GM10847 (cell line): Measurements from ENCODE around the gene KCTD1.

Experiments used
- POLR2A ChIP-seq: IDR thresholded peaks from 2 replicates; pipeline ENCODE4 v1.6.1; 2011; ENCODE audit not compliant: insufficient read length; ENCODE audit errors: extremely low read depth

KCTD1 gene

GRCh38 chr18:26548415-26549262 lies at the start of gene KCTD1:
Gene KCTD1, minus strand, starts transcription at chr18:26548553. Its CDS starts 17 bp downstream, at chr18:26548536.
- TF ChIP-seq POLR2A = peak; percentile 36

DNA sequence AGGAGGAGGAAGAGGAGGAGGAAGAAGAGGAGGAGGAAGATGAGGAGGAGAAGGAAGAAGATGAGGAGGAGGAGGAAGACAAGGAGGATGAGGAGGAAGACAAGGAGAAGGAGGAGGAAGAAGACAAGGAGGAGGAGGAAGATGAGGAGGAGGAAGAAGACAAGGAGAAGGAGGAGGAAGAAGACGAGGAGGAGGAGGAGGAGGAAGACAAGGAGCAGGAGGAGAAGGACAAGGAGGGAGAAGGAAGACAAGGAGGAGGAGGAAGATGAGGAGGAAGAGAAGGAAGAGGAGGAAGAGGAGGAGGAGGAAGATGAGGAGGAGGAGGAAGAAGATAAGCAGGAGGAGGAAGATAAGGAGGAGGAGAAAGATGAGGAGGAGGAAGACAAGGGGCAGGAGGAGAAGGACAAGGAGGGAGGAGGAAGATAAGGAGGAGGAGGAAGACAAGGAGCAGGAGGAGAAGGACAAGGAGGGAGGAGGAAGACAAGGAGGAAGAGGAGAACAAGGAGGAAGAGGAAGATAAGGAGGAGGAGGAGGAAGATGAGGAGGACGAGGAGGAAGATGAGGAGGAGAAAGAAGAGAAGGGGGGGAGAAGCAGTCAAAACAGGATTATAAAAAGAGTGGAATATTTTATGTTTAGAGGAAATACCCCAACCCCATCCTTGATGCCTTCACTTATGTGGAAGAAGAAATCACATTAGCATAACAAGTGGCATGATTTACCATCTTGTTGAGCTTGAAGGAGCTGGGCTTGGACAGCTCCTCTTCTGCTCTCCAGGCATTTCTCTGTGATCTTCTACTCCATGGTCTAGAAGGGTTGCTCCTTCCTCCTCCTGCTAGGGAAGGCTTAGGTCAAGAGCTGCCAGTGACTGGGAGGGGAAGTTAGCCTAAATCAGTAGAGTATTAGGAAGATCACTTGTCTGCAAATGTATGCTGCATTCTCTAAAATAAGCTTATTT lies 45.3 kb upstream of the KCTD1 start:
- no peak for TF ChIP-seq POLR2A

- TF ChIP-seq POLR2A = no peak
Measured at GRCh38 chr18:26584745-26585144, 36.4 kb upstream of the KCTD1 start.

GRCh38 chr18:26579941-26580618 lies 31.7 kb upstream of the KCTD1 start:
- TF ChIP-seq POLR2A = no peak

- TF ChIP-seq POLR2A = no peak
Measured at GRCh38 chr18:26575865-26576217, 27.5 kb upstream of the KCTD1 start.

DNA sequence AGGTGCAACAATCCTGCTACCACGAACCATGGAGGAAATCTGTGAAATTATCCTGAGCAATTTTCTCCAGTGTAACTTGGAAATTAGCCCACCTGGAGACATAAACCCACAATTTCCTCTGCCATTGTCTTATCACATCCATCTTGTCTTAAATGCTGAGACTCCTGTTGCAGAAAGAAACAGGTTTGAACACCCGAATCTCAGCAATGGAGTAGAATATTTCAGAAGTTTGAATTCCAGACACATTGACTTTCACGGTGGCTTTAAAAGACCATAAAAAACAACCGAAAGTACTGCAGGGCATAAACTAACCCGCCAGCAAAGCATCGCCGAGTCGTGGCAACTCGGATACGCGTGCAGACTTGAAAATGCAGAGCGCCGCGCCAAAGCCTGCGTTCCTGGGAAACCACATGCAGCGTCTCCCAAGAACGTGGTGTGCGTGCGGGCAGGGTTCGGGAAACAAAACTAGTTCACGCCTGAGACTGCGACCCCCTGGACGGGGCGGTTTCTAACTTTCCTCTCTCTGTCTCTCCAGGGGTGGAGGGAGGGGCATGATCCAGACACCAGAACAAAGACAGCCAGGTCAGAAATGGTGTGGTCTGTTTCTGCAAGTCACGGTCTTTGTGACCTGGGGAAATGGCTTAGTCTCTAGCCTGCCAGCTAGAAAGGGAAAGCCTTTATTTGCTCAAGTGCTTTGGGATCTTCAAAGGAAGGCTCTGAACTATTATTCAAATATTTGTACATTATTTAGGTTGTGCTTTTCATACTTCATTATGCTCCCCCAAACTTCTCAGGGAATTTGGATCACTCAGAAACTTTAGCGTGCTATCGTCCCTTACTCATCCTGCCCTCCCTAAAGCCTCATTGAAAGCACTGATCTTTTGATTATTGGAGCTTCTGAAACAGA lies 26.9 kb upstream of the KCTD1 start:
- no peak for TF ChIP-seq POLR2A

- TF ChIP-seq POLR2A = no peak
Measured at GRCh38 chr18:26568926-26569665, 20.7 kb upstream of the KCTD1 start.

GRCh38 chr18:26568513-26568912 lies 20.2 kb upstream of the KCTD1 start:
- TF ChIP-seq POLR2A = no peak

- TF ChIP-seq POLR2A = no peak
Measured at GRCh38 chr18:26566874-26567555, 18.7 kb upstream of the KCTD1 start.

GRCh38 chr18:26565514-26565913 lies 17.2 kb upstream of the KCTD1 start:
- TF ChIP-seq POLR2A = no peak

GRCh38 chr18:26563024-26563423 lies 14.7 kb upstream of the KCTD1 start:
- TF ChIP-seq POLR2A = no peak

- no peak for TF ChIP-seq POLR2A
Measured at GRCh38 chr18:26562568-26562967, 14.2 kb upstream of the KCTD1 start.

- TF ChIP-seq POLR2A = no peak
Measured at GRCh38 chr18:26561769-26562168, 13.4 kb upstream of the KCTD1 start.
